Adipocyte (in vitro differentiated cells): ENCODE measurements around the gene MYO6.
"Not testable (repeated sequence)": the region's sequence is repeated elsewhere in the genome, so short reads cannot be mapped to it uniquely, and the experiment has no call there.

Source experiments
- DNase-seq: peaks from one replicate; pipeline ENCODE4 v3.0.0-alpha.2; 2015; ENCODE audit warnings: low read depth
- H3K27me3 ChIP-seq: replicated peaks from 2 replicates; pipeline ENCODE4 v1.7.0; 2013; ENCODE audit warnings: mild to moderate bottlenecking, low read length, moderate library complexity; ENCODE audit not compliant: control insufficient read depth, insufficient read depth
- H3K36me3 ChIP-seq: 2 replicates; pipeline ENCODE4 v1.7.0; 2013; ENCODE audit warnings: low read length, mild to moderate bottlenecking, moderate library complexity; ENCODE audit not compliant: control insufficient read depth, insufficient read depth, severe bottlenecking
- H3K4me1 ChIP-seq: 2 replicates; pipeline ENCODE4 v1.7.0; 2013; ENCODE audit warnings: mild to moderate bottlenecking, low read length, moderate library complexity; ENCODE audit not compliant: control insufficient read depth, insufficient read depth
- H3K4me3 ChIP-seq: 2 replicates; pipeline ENCODE4 v1.7.0; 2013; ENCODE audit warnings: mild to moderate bottlenecking, low read length, moderate library complexity
- H3K9ac ChIP-seq: 2 replicates; pipeline ENCODE4 v1.7.0; 2013; ENCODE audit warnings: mild to moderate bottlenecking, low read length, moderate library complexity
- H3K9me3 ChIP-seq: 2 replicates; pipeline ENCODE4 v1.7.0; 2013; ENCODE audit warnings: mild to moderate bottlenecking, low read length, moderate library complexity; ENCODE audit not compliant: control insufficient read depth

MYO6 gene

DNA sequence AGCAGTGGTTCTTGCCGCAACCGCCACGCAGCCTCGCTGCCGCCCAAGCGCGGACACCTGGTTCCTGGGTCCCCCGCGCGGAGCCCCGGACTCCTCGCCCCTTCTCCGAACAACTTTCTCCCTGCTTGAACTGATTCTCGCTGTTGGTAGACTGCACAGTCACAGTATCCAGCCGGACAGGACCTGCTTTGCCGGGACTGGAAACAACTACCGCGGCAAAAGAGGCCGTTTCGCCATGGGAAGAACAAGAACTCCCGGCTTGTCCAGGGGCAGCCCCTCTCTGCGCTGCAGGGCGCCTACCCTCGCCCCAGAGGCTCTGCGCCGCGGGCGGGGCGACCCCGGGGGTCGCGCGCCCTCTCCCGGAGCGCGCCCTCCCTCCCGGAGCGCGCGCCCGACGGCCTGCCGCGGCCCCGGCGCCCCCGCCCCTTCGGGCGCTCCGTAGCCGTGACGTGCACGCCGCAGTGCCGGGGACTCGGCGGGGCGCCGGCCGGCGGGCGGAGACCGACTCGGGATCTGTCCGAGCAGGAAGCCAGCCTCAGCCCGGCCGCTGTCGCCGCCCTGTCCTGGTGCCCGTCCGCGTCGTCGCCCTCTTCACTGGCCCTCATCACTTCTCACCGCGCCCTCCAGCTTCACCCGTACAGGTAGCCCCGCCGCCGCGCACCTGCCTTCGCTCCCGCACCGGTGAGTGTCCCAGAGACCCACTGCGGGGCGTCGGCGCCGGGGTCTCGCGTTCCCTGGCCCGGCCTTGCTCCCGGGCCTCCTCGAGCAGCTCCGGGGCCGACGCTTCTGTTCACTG is at the start of gene MYO6:
TSS of gene MYO6 (plus strand) at position 497 of the 796 bp plus-strand sequence. CDS start 68,309 bp downstream, outside the sequence.
- H3K36me3 ChIP-seq, result no peaks in the 10 kb centered on the region
- no peaks in the 10 kb centered on the region for H3K9me3 ChIP-seq
- H3K4me1 ChIP-seq, result peaks cover 11% of the 10 kb centered on the region
- H3K9ac ChIP-seq, result peak within 1 kb of the TSS; percentile 95
- peak; percentile 87 for DNase-seq
- peak within 1 kb of the TSS; percentile 95 for H3K4me3 ChIP-seq
- no peaks in the 10 kb centered on the region for H3K27me3 ChIP-seq

DNA sequence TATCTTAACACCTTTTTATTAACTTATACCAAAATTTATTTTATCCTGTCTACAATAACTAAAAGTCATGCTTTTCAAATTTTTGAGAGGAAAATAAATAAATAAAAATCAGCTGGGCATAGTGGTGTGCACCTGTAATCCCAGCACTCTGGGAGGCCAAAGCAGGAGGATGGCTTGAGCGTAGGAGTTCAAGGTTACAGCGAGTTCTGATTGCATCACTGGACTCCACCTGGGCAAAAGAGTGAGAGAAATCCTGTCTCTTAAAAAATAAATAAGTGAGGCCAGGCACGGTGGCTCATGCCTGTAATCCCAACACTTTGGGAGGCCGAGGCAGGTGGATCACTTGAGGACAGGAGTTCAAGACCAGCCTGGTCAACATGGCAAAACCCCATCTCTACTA is 40.7 kb upstream of the MYO6 start:
- H3K4me1 ChIP-seq, DNase-seq, H3K27me3 ChIP-seq, H3K4me3 ChIP-seq, H3K9me3 ChIP-seq, H3K9ac ChIP-seq: not testable (repeated sequence)
- peaks cover 67% of the 10 kb centered on the region for H3K36me3 ChIP-seq

DNA sequence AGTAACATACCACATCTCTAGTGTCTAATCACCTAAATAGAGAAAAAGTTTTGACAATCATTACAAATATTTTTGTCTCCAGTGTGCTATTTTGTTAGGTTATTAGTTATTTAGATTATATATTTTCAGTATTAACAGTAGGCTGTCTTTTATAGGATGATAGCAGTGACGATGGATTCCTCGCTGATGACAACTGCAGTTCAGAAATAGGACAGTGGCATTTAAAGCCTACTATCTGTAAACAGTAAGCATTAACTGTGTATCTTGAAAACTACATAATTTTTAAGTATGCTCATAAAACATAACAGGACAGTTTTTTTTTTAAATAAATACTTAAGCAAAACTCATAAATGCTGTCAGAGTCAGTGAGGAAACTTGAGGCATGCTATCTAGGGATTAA is 37.9 kb upstream of the MYO6 start:
- no peak overlapping the region for H3K4me3 ChIP-seq

DNA sequence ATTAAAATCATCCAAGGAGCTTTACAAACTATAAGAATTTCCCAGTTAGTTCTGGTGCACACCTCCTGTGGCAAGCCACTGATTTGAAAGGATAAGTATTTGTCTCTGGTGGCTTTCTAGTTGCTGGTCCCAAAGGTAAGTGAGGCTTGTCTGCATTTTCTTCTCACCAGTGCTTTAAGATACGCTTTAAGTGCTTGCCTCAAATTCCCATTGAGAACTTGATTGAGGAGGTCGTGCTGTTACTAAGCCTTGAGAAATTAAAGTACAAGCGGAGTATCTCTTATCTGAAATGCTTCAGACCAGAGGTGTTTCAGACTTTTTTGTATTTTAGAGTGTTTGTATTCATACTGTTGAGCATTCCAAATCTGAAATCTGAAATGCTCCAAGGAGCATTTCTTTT is 29.9 kb upstream of the MYO6 start:
- DNase-seq, result no peak
- H3K4me3 ChIP-seq, result no peak overlapping the region

More for the DNA sequence above, 37.9 kb upstream of the MYO6 start:
- Histone ChIP-seq H3K9me3 (no peaks in the 10 kb centered on the region), H3K36me3 (peaks cover 80% of the 10 kb centered on the region), H3K9ac (no peak overlapping the region), H3K4me1 (no peaks in the 10 kb centered on the region), H3K27me3 (no peaks in the 10 kb centered on the region)
- no peak for DNase-seq

GRCh38 chr6:75723382-75723781 is 25.7 kb upstream of the MYO6 start:
- Histone ChIP-seq H3K9me3 (no peaks in the 10 kb centered on the region), H3K4me3 (no peak overlapping the region), H3K4me1 (no peaks in the 10 kb centered on the region), H3K36me3 (no peaks in the 10 kb centered on the region), H3K9ac (no peak overlapping the region), H3K27me3 (no peaks in the 10 kb centered on the region)
- DNase-seq, result no peak

More for the DNA sequence above, 29.9 kb upstream of the MYO6 start:
- Histone ChIP-seq H3K27me3 (no peaks in the 10 kb centered on the region), H3K9me3 (no peaks in the 10 kb centered on the region), H3K36me3 (peaks cover 36% of the 10 kb centered on the region), H3K9ac (no peak overlapping the region), H3K4me1 (no peaks in the 10 kb centered on the region)

- Histone ChIP-seq H3K9me3 (no peaks in the 10 kb centered on the region), H3K36me3 (no peaks in the 10 kb centered on the region), H3K27me3 (no peaks in the 10 kb centered on the region), H3K4me1 (no peaks in the 10 kb centered on the region), H3K4me3 (no peak overlapping the region), H3K9ac (no peak overlapping the region)
- DNase-seq, result no peak
Measured at GRCh38 chr6:75727206-75727605, 21.8 kb upstream of the MYO6 start.

- DNase-seq, H3K9me3 ChIP-seq, H3K4me3 ChIP-seq: not testable (repeated sequence)
Measured at GRCh38 chr6:75731029-75731428, 18.0 kb upstream of the MYO6 start.

GRCh38 chr6:75735491-75736186 is 13.4 kb upstream of the MYO6 start:
- Histone ChIP-seq H3K36me3 (no peaks in the 10 kb centered on the region), H3K9me3 (no peaks in the 10 kb centered on the region), H3K27me3 (no peaks in the 10 kb centered on the region), H3K4me1 (peaks cover 11% of the 10 kb centered on the region), H3K4me3 (no peak overlapping the region), H3K9ac (no peak overlapping the region)
- DNase-seq, result peak; percentile 34

More at GRCh38 chr6:75731029-75731428, 18.0 kb upstream of the MYO6 start:
- H3K27me3 ChIP-seq, H3K36me3 ChIP-seq, H3K4me1 ChIP-seq, H3K9ac ChIP-seq: not testable (repeated sequence)

- no peaks in the 10 kb centered on the region for H3K36me3 ChIP-seq
- no peak overlapping the region for H3K9ac ChIP-seq
- no peak for DNase-seq
- no peaks in the 10 kb centered on the region for H3K27me3 ChIP-seq
- H3K4me3 ChIP-seq, result no peak overlapping the region
- no peaks in the 10 kb centered on the region for H3K9me3 ChIP-seq
- no peaks in the 10 kb centered on the region for H3K4me1 ChIP-seq
Measured at GRCh38 chr6:75743971-75744370, 5.1 kb upstream of the MYO6 start.

- Histone ChIP-seq H3K36me3 (no peaks in the 10 kb centered on the region), H3K27me3 (no peaks in the 10 kb centered on the region), H3K4me1 (no peaks in the 10 kb centered on the region), H3K9ac (no peak overlapping the region), H3K4me3 (no peak overlapping the region), H3K9me3 (no peaks in the 10 kb centered on the region)
- DNase-seq, result no peak
Measured at GRCh38 chr6:75745404-75745803, 3.6 kb upstream of the MYO6 start.

DNA sequence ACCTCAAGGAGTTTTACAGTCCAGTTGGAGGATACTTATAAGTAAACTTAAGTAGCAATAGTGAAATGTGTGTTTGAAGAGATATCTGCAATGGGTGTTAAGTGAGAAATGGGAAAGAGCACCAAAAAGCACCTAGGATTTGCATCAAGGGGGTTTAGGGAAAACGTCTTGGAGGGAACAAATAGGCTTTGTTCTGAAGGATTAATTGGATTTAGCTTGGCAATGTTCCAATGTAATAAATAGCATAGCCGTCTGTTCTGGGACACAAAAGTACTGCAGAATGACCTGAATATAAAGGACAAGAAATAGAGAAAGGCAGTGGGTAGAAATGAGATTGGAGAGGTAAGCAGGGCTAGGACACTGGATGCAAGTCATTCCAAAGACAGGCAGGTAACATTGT is 2.8 kb upstream of the MYO6 start:
- H3K9ac ChIP-seq, result no peak overlapping the region
- H3K4me1 ChIP-seq, result peaks cover 4% of the 10 kb centered on the region
- no peaks in the 10 kb centered on the region for H3K36me3 ChIP-seq
- H3K4me3 ChIP-seq, result no peak overlapping the region
- no peaks in the 10 kb centered on the region for H3K9me3 ChIP-seq
- H3K27me3 ChIP-seq, result no peaks in the 10 kb centered on the region
- no peak for DNase-seq
